Measurements from ENCODE around the gene PTPRG.

Gene PTPRG

DNA sequence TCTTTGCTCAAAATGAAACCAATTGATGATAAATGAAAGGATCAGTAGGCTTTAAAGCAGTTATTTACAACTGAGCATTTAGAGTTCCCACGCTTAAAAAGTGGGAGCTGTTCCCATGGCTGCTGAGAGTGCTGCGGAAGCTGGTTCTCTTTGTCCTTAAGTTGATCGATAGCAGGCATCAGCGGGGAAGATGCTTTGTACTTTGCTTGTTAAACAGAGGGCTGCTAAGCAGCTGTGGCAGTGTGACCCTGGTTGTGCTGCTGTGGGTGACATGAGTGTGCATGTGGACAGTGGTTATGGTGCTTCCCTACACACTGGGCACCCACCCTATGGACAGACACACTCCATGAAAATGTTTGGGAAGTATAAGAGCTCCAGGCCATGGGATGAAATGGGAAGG lies 96.3 kb downstream of the PTPRG start:
- no peak for DNase-seq (ENCODE audit: low read depth)

DNA sequence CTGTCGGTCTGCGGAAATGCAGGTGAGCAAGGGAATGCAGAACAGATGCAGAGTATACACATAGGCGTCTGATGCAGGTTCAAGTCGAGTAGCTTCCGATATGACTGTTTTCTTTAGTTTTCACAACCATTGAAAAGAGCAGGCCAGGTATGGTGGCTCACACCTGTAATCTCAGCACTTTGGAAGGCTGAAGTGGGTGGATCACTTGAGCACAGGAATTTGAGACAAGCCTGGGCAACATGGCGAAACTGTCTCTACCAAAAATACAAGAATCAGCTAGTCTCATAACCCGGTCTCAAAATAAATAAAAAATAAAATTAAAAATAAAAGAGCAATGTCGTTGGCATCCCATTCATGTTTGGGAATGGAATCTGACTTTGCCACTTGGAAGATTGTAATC lies 101.5 kb downstream of the PTPRG start:
- DNase-seq (ENCODE audit: low read depth): no peak

DNA sequence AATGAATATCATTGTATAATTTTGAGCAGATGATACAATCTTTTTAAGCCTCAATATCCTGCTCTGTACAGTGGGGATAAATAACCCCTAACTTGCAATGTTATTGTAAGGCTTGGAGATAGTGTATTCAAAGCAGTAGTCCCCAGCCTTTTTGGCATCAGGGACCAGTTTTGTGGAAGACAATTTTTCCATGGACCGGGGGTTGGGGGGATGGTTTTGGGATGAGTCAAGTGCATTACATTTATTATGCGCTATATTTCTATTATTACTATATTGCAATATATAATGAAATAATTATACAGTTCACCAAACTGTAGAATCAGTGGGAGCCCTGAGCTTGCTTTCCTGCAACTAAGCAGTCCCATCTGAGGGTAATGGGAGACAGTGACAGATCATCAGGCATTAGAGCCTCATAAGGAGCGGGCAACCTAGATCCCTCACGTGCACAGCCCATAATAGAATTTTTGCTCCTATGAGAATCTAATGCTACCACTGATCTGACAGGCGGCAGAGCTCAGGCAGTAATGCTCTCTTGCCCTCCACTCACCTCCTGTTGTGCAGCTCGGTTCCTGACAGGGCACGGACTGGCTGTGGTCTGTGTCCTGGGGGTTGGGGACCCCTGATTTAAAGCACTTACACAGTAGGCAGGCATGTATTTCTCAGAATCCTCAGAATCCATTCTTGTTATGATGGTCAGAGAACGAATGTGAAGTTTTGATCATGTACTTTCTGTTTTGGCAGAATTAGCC lies 102.2 kb downstream of the PTPRG start:
- DNase-seq (ENCODE audit: low read depth): no peak

DNA sequence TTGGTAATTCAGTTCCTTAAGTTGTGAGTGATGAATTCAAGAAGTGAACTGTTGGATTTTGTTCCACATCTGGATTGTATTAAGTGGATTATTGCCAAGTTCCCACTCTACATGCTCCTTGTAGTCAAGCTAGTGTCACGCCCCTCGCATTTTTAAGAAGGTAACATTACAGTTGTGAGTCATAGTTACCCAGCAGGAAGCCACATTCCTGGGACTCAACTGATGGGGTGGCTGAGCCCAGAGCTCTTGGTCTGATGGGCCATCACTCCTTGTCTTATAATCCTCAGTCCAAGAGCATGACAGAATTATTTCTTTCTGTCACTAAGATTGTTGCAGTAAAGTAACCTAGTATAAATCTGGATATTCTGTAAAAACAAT lies 102.7 kb downstream of the PTPRG start:
- no peak for DNase-seq (ENCODE audit: low read depth)

DNA sequence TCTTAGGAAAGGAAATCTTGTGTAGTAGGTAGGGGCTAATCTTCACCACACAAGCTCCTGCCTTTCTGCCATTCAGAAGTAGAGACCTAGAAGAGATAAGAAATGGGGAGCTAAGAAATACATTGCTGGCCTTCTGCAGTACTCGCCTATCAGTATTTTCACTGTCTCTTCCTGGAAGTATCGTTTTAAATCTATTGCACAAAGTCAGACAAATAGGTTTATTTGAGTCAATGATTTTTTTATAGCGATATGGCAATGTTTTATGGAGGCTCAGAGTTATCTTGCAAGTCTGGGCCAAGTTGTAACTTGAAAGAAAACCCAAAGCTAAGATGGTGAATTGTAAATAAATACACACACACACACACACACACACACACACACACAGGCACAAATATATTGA lies 103.8 kb downstream of the PTPRG start:
- no peak for DNase-seq (ENCODE audit: low read depth)

DNA sequence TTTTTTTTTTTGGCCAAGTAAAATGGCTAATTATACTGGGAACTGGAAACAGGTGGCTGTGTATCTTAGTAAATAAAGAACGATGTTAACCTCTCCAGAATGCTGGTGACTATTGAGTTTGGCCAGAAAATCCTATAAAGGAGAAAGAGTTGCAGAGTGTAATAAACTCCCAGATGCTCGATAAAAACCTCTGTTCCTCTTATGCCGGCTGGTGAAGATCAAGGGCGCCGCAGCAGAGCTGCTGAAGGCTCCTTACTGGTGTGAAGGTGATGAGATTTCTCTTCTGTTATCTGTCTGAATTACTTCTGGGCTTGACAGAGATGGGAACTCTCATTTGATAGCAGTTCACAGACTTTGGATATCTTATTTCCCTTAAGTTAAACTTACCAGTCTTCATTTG lies 104.6 kb downstream of the PTPRG start:
- no peak for DNase-seq (ENCODE audit: low read depth)

DNA sequence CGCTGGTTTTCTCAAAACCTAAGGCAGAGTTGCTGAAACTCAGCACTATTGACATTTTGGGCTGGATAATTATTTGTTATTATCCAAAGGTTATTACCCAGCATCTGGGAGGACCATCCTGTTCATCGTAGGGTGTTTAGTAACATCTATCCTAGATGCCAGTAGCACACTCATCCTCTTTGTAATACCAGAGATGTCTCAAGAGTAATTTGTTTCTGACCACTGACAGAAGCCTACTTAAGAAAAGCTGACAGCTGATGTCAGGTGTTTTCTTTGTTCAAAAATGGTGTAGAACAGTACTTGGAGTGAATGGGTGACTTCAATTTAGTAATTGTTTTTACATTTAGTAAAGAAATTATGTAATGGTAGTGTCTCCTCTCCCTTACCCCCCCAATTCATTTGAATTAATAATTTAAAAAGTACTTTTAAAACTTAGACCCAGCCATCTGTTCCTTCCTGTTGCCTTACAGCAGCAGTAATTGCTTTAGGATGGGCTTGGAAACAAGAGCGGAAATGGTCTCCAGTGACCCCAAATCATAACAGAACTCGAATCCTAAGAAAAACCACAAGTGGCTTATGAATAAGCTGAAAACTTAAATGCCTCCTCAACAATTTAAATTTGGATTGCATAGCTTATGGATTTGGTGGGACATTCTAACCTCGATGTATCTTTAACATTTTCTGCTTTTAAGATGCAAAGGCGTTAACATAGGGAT lies 105.4 kb downstream of the PTPRG start:
- no peak for DNase-seq (ENCODE audit: low read depth)

DNA sequence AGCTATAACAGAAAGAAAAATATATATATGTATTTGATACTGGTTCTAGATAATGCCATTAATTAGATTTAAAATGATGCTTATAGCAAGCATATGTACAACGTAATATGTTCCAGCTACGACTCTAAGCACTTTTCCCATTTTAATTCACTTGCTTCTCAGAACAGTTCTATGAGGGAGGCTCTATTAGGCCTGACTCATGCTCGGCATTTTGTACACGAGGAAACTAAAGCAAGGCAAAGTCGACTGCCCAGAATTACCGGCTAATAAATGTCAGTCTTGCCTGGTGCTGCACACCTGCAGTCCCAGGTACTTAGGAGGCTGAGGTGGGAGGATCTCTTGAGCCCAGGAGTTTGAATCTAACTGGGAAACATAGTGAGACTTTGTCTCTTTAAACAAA lies 106.0 kb downstream of the PTPRG start:
- DNase-seq (ENCODE audit: low read depth): no peak

DNA sequence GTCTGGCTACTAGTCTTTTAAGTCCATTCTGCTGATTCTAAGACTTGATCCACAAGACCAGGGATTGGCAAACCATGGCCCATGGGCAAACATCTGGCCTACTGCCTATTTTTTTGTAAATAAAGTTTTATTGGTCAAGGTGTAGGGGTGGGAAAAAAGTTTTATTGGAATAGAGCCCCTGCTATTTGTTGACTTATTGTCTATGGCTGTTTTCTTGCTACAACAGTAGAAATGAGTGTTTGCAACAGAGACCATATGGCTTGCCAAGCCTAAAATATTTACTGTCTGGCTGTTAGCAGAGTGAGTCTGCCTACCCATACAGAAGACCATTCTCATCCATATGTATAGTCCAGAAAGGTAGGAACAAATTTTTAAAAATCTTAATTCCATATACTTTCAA lies 106.4 kb downstream of the PTPRG start:
- no peak for DNase-seq (ENCODE audit: low read depth)

DNA sequence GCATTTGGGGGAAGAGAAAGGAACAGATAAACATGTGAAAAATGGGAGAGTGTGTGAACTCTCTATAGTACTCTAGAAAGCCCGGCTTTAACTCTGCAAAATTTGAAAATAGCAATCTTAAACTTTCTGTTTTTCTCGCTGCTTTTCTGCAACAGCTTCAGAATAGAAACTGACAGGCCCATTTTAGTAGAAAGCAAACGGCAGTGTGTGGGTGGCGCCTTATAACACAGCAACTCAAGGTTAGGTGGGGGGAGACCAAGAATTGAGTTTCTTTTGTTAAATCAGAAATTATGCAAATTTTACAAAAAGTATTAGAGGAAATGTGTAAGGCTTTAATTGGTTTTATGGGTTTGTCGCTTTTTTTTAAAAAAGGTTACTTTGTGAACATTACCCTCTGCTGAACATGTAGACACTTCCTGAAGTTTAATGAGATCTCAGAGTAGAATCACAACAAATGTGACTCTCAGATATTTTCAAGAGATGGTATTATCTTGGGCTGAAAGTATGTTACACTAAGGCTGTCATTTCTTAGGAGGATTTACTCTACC lies 107.0 kb downstream of the PTPRG start:
- no peak for DNase-seq (ENCODE audit: low read depth)

DNA sequence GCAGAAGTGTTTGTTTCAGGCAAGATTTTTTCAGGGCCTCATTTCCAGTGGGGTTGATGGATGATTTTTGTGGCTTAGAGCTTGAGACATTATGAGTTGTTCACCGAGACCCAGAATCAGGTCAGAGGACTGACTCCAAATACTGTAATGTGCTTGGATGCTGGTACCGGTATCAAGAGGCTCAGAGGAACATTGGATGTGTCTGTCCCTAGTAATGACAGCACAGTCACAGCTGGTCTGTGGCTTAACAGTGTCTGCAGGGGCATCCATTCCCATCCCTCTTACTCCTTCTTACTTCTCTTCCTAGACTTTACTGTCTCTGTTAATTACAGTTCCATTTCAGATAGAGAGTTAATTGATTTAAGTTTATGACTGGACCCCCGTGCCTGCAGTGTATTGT lies 107.8 kb downstream of the PTPRG start:
- DNase-seq (ENCODE audit: low read depth): no peak

DNA sequence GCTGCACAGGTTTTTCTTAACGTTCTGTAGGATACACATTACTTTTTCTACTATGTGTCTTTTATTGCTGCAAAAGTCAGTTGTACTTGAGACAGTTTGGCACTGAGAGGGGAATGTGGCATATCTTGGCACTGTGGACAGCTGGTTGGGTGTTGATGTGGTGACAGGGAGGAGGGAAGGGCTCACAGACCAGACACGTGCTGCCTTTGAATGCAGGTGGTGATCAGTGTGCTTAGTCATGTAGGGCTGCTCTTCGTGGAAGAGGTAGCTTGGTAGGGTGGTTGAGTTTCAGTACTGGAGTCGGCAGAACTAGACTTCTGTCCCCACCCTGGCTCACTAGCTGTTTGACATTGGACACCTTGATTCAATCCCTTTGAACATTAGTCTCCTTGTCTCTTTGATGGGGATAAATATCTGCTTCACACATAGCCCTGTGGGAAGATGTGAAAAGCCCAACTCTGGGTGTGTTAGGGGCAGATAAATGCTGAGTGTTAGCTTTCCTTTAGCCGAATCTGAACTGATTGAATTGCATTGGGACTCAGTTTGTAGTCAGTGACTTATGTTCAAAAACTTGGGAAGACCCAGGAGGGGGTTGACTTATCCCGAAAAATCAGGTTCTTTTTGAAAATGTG lies 108.4 kb downstream of the PTPRG start:
- DNase-seq (ENCODE audit: low read depth): no peak

DNA sequence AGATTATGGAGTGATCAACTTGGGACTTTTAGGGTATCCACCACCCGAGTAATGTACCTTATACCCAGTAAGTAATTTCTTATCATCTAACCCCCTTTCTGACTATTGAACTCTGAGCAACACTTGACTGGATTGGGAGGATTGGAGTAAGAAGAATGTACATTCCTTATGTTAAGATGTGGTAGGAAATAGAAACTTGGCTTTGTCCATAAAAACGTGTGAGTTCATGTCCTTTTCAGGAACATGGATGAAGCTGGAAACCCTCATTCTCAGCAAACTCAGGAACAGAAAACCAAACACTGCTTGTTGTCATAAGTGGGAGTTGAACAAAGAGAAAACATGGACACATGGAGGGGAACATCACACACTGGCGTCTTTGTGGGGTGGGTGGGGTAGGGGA lies 112.3 kb downstream of the PTPRG start:
- DNase-seq (ENCODE audit: low read depth): no peak

DNA sequence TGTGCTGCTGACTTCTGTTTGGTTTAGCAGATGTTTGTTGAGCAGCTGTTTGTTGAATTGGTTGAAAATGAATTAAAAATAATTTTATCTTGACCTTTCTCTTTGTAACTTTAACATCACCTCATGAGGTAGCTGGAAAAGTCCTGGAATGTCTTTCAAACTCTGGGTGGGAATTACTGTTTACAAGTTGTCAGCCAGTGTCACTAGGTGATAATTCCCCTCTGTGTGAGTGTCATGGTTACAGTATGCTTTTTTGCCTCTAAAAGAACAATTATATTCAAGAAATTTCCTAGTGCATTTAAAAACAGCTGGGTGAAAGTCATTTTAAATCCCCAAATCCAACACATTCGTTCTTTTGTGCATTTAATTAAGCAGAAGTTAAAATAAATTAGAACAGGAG lies 113.2 kb downstream of the PTPRG start:
- DNase-seq (ENCODE audit: low read depth): no peak

DNA sequence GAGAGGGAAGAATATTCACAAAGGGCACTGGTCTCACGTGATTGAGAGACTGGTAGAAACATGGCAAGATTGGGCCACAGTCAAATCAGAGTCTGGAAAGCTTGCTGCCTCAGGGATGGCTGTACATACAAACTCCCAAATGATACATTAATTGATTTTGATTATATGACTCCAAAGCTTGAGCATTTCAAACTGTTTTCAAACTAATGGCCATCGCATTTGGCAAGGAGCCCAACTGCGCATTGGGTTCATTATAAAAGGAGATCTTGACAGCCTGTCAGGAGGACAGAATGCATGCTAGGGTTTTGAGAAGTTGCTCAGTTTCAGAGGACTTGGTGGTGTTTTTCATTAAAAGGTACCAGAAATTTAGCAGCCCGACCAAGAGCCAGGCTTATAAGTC lies 117.7 kb downstream of the PTPRG start:
- DNase-seq (ENCODE audit: low read depth): no peak

DNA sequence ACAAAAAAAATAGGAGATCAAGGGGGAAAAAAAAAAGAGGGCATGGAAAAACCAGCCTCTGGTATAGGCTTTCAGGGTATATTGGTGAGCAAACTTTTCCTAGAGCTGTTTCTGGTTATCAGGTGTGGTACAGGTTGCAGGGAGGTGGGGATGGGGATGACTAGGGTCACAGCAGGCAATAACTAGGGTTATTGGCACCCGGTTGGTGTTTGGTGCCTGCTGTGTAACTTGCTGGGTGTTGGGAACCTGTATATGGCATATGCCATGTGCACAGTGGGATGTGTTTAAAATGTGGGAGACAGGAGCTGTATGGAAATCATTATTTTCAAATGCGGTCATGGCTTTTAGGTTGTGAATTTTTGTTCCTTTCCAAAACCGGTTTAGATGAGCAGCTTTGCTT lies 119.2 kb downstream of the PTPRG start:
- DNase-seq (ENCODE audit: low read depth): no peak

DNA sequence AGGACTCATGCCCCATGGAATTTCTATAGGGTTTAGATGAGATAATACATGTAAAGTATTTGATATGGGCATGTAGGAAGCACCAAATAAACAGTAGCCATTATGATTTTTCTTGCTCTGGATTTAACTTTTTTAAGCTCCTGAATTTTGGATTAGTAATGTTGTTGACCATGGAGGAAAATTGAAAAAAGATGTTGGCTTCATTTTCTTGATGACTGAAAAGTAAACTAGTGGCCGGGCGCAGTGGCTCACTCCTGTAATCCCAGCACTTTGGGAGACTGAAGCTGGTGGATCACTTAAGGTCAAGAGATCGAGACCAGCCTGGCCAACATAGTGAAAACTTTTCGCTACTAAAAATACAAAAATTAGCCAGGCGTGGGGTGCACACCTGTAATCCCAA lies 120.3 kb downstream of the PTPRG start:
- no peak for DNase-seq (ENCODE audit: low read depth)

DNA sequence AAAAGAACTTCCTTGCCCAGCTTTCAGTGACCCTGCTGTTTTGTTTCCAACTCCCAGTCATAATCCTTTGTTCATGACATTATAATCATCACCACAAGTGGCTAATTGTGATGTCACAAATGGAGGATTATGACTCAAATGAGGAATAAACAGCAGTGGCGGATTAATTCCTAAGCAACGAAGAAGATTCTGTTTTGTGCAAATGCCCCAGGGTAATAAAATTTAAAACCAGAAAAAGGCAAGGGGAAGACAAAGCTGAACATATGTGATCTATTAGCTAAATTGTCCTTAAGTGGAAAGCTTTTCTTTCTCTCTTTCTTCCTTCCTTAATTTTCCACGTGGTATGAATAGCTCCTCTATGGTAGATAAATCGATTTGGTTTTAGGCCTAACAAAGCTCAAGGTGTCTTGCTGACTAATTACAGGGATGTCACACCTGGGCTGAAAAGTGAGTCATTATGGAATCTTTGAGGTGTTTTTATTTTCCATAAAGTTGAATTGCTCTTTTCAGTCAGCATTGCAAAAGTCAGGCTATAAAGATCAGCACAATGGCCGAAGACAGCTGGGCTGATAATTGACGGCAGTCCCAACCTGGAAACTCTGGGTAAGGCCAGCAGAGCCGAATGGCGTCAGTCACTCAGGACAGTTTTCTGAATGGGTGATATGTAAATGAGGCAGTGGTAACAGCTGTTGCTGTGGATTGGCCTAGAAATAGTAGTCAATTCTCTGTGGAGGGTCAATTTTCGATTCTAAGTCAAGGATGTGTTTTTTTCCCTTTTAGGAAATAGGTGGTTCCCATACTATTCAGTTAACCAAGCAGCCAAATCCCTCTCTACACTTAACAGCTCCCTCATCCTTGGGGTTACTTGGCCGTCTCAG lies 121.5 kb downstream of the PTPRG start:
- DNase-seq (ENCODE audit: low read depth): no peak

DNA sequence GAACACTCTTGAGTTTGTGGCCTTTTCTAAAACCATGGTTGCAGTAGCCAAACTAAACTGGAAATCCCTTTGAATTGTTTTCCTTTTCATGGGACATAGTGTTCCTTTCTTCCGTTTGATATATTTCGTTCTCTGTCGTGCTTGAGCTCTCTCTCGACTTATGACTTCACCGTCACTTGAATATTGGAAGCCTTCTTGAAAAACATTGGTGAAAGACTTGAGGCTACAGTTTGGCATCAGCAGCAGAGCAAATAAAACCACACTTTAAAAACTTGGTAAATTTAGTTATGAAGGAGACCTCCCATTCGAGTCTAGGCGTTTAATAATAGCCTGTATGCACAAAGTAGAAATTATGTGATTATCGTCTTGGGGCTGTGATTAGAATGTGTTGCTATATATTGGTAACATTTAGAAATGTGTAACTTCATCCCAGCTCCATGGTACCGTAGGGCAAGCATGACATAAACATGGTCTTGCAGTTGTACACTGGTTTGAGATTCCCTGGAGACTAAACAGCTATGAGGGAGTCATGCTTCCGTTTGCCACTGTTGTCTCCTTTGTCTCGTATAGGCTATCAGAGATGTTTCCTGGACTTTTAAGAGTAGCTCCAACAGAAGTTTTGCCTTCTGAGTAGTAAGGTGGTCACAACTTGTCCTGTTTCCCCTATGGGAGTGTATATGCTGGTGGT lies 122.3 kb downstream of the PTPRG start:
- no peak for DNase-seq (ENCODE audit: low read depth)

DNA sequence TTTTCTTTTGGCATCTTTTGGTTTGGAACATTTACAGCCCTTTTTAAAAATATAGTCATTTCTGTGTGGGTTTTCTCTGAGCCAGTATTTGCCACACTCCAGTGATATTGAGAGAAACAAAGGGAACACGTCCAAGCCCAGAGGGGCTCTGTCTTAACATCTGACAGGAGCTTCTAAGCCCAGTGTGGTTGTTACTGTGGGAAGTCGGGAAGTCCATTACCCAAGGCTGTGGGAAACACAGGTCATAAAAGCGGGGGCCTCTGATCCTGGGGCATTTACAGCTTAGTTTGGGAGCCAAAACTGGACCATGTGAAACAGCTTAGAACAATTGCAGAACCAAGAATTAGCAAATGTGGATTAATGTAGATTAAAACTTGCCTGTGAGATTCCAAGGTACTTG lies 123.0 kb downstream of the PTPRG start:
- no peak for DNase-seq (ENCODE audit: low read depth)

DNA sequence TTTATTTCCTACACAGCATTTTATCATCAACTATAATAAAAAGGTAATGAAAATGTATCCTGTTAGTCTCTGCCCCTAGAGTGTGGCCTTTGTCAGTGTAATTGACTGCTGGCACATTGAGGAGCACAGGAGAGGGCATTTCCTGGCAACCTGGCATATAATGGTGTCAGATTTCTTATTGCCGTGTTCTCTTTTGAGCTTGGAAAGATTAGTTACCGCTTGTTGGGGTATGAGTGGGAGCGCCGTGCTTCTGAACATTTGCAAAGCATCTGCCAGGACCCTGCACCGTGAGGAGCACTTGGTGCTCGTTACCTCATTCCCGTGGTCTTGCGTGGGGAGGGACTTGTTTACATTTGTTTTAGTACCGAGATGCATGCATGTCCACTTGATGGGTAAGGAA lies 124.4 kb downstream of the PTPRG start:
- DNase-seq (ENCODE audit: low read depth): no peak

DNA sequence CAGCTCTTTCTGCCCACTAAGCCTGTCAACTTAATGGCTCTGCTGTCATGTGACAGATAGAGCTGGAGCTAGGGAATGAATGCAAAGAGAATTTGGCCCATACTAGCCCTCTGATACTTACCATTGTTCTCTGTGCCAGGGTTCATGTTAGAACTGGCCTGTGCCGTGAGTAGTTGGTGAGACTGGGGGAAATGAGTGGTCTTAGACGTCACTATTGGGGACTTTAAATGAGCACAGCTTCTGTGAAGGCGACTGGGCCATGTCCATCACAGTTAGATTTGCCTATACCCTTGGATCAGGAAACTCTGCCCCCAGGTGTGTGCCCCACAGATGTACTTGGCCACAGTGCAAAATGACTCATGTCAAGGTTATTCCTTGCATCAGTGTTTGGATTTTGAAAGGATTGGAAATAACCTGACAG lies 124.9 kb downstream of the PTPRG start:
- DNase-seq (ENCODE audit: low read depth): no peak
